Hematopoietic multipotent progenitor cell treated with erythropoietin and hydrocortisone succinate and interleukin-3 and kit ligand, for 4 days (in vitro differentiated cells): ENCODE measurements around the gene GRIK3.
"Not testable (repeated sequence)": the region's sequence is repeated elsewhere in the genome, so short reads cannot be mapped to it uniquely, and the experiment has no call there.

Experiments
- DNase-seq: peaks from one replicate; pipeline ENCODE4 v3.0.0-alpha.2; 2015

Gene GRIK3

DNA sequence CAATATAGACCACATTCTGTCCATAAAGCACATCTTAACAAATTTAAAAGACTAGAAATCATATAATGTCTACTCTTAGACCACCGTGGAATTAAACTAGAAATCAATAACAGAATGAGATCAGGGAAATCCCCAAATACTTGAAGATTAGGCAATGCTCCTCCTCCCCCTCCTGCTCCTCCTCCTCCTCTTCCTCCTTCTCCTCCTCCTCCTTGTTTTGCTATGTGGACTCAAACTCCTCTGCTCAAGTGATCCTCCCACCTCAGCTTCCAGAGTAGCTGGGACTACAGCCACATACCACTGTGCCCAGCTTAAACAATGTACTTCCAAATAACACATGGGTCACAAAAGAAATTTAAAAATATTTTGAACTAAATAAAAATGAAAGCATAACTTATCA lies 134.2 kb downstream of the GRIK3 start:
- DNase-seq: no peak

GRCh38 chr1:36897813-36898212 lies 136.5 kb downstream of the GRIK3 start:
- DNase-seq: not testable (repeated sequence)

DNA sequence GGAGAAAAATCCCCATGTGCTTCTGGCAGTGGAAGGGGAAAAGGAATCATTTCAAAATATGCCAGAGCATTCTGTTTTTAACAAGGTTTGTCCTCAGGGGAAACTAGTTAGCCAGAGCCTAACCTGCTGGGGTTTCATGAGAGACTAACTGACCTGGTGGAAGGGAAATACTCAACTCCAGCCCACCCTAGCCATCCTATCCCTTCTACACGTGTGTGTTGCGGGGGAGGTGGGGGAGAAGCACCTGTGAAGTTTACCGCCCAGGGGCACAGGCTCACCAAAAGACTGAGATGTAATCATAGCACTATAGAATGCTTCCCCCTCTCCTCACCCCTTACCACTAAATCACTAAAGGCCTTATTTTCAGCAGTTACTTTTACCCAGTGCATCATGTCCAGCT lies 139.5 kb downstream of the GRIK3 start:
- no peak for DNase-seq

DNA sequence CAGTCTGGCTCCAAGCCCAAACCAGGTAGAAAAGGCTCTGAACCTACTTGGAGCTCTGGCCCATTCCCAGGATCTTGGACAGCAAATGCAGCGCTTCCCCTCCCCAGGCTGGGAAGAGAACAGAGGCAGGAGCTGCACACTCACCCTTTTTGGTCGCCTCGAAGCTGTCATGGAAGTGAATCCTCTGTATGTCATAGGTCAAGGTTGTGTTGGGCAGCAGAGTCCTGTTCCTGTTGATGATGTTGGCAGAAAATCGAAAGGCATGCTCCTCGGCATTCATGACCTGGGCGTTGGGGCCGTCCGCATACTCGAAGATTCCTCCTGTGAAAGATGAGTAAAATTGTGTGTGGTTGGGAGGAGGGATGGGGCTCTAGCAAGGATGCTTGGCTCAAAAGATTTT lies 143.5 kb downstream of the GRIK3 start:
- no peak for DNase-seq

- DNase-seq: no peak
Observed at GRCh38 chr1:36889478-36890226, 144.7 kb downstream of the GRIK3 start.

DNA sequence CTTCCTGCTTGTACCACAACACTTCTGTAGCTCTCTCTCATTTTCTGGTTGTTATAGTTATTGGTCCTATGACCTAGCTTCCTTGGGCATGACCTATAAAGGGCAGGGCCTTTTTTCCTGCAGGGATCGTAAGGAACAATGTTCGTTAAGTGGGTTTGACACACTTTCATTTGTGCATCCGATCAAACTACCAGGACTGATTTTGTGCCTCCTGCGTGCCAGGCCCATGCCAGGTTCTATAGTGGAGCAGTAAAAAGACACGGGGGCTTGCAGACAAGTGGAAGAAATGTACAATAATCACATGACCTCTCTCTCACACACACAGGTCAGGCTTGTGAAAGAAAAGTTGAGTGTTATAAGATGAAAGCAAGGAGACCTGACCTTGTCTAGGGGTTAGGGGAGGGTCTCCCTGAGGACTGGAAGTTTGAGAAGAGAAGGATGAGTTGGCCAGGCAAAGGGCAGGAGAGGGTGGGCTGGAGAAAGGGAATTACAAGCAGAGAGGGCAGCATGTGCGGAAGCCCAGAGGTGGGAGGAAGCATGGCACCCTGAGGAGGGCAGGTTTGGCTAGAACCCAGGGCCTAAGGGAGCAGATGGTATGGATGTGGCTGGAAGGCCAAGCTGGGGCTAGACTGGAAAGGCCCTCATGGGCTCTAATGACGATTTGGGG lies 145.4 kb downstream of the GRIK3 start:
- no peak for DNase-seq

DNA sequence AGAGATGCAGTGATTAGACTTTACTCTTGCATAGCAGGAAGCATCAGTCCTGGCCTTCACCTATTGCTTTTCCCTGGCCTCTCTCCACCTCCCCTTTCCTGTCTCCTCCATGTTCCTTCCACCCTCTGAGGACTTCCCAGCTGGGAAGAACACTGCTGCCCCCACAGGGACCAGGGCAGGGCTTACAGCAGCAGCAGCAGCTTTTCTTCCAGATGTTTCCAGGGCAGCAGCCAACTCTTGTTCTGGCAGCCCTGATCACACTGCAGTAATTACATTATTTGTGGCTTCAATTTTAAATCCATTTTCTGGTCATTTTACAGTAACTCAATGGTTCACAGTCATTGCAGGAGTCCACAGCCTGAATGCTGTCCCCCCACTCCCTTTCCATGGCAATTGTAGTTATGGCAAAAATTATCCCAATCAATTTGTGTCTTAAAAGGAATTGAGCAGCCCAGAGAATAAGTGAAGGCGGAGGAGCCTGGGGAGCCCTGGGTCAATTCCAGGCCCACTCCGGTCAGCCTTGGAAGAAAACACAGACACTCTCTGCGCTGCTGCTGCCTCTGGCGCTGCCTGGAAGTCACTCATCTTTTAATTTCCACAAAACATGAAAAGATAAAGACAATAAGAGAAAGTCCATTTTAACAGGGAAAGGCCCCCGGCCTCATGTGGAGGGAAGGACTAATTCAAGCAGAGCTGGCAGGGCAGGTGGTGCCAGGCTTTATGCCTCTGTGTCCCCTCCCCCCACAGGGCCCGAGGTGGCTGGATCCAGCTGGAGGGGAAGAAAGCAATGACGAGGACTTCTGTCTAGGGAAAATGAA lies 148.6 kb downstream of the GRIK3 start:
- DNase-seq: no peak

GRCh38 chr1:36884801-36885200 lies 149.5 kb downstream of the GRIK3 start:
- no peak for DNase-seq

DNA sequence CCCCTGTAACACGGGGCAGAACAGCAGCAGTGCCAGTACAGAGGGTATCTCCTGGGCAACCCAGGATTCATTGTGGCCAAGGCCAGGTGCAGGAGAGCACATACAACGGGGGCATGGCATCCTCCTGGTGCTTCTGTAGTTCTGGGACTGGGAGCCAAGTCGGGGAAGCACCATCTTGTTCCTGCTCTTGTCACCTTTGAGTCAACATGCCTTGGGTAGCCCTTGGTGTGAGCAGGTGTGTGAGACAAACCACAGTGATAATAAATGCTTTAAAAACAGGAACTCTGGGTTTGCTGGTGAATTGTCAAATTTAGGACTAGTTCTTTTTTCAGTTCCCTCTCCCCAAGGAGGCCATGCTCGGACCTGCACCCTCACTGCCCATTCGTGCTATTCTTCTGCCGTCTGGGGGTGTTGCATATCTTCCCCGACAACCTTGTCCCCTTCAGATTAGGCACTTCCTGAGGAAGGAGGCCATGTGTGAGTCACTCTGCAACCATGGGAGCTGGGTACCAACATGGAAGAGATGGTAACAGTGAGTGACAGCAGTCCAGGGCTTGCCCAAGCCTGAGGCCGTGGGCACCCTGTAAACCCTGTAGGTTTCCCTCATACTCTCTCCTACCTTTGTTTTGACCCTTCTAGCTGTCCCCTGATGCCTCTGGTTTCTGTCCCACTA lies 150.2 kb downstream of the GRIK3 start:
- DNase-seq: peak; percentile 6

DNA sequence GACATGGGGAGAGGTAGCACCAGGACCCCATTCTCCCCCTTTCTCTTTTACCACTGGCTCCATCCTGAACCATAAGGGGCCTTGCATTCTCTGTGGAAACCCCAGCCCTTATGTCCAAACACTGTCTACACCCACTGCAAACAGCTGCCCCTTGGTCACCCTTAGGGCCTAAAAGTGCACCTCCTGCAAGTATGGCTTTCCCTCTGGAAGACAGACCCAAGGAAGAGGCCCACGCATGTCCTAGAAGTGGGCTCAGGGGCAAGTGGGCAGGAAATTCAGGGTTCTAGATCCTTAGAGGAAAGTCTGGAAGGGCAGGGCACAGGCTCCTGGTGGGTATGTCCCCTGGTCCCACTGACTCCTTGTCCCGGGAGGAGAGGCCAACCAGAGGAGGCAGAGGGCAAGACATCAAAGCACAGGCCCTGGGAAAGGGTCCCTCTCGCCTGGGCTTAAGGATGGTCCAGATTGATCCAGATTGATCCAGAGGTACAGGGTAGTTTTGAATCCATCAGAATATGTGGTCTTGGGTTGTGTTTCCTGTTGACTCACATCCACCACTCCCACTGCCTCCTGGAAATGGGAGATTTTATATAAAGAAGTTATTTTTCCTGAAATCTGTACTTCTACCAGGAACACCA lies 150.9 kb downstream of the GRIK3 start:
- DNase-seq: no peak

DNA sequence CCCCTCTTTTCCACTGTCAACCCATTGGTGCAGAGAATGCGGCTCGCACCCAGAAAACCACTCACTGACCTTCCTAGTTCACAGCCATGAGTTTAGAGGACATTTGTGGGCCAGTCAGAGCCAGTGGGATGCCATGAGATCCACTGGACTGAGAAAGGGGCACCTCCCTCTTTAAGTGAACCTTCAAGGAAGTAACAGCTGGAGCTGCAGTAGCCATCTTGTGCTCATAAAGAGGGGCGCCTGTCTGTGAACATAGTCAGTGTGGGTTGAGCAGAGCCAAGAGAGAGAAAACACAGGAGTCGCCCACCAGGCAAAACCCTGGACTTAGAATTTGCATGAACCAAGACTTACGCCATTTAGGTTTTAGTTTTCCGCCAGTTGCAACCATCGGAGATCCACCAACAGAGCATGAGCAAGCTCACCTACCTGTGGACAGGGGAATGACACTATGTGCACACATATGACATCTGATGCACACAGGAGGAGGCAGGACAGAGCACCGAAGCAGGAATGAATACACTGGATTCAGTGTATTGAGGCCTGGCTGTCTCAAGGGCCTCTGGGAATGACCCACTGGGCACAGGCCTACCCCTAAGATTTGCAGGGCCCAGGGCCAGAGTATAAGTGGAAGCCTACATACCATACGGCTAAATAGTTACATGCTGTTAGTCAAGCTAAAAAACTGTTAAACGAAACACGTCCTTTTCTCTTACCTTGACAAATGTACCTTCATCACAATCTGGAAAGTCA lies 151.6 kb downstream of the GRIK3 start:
- DNase-seq: no peak

- no peak for DNase-seq
Observed at GRCh38 chr1:36881541-36881940, 152.8 kb downstream of the GRIK3 start.

GRCh38 chr1:36881068-36881405 lies 153.3 kb downstream of the GRIK3 start:
- DNase-seq: no peak

DNA sequence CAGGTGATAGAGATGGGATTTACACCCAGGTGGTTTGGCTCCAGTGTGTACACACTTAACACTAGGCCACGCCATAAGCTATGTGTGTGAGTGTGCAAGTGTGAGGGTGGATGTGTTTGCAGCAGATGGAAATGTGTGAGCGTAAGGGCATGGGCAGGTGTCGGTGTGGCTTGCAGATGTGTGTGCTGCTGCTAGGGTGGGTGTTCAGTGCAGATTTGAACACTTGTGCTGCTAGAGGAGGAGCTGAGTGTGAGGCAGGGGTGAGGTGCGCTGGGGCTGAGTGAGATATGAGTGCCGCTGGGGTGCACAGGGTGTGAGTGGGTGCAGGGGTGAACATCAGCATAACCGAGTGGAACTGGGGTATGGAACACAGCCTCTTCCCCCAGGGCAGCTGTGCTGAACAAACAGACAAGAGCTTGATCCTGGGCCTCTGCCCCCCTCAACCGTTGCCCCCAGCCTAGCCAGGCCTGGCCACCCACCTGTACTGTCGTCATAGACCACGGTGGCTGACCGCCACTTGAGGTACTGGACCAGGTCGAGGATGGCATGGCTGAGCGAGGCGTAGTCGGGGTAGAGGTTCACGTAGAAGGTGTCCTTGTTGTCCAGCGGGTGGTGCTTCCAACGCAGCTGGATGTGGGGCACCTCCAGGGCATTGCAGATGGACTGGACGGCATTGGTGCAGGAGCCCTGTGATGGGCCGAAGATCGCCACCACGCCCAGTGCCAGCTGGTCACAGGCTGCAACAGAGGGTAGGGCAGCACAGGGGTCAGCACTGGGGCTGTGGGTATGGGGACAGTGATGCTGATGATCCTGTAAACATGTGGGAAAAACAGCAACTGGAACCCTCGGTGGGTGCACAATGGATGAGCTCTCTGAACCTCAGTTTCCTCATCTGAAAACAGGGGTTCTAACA lies 153.9 kb downstream of the GRIK3 start:
- no peak for DNase-seq

DNA sequence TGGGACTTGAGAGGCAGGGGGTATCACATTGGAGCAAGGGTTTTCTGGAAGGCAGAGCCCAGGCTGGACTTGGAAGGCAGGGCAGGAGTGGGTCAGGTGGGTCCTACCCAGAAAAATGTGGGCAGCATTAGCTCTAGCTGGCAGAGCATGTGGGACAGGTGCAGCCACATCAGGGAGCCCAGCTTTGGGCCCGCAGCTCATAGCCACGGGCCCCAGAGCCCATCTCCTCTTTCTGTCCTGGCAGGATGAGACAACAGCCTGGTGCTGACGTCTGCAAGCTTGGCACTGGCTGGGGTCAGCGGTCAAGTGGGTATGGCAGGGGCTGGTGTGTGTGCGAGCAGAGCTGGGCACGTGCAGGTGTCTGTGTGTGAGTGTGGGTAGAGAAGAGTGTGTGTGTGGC lies 154.7 kb downstream of the GRIK3 start:
- DNase-seq: no peak

DNA sequence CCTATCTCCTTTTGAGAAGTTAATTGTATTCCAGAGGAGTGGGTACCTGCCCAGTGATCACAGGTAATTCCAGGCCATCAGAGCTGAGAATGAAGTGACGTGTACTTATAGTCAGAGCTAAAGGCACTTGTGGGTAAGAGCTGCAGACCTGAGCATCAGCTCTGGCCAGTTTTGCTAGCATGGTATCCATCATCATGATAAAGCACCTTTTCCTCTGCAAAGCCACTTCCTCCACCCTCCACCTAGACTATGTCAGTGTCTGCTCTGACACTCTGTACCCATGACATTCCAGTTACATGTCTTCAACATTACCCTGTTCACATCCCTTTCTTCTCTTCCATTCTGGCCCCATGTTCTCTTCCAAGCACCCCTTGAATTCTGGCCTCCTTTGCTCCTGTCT lies 157.3 kb downstream of the GRIK3 start:
- no peak for DNase-seq

- DNase-seq: no peak
Observed at GRCh38 chr1:36874271-36875060, 159.8 kb downstream of the GRIK3 start.

GRCh38 chr1:36872858-36873257 lies 161.5 kb downstream of the GRIK3 start:
- DNase-seq: no peak

DNA sequence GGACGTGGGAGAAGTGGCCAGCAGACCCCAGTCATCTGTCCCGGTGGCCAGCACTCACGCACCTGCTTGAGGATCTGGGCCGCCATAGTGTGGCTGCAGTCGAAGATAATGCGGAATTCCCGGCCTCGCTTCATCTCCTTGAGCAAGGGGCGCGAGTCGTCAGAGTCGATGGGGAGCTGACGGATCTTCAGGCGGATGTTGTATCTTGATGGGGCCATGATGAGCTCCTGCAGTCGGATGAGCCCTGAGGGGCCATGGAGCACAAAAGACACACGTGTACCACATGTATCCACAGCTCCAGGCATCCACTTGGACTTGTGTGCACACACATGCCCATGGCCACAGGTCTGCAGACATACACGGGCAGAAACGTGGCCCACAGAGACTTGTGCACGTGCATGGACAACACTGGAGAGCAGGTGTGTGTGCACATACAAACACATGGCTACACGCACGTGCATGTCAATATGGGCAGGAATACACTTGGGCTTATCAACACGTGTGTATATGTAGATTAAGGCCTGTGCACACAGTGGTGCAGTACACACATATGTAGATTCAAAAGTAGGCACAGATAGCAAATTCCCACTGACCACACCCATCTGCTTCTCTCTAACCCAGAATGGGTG lies 162.1 kb downstream of the GRIK3 start:
- DNase-seq: no peak
